ENCODE data around the gene RNF152. TPM values are rescaled to one million over a fixed set of nuclear protein-coding genes. Genes with fewer than 3 reads are reported as not detected.
A peak's percentile ranks its signal among the peaks of the same experiment; 100 is the strongest.

RNF152 gene
- total RNA-seq, 1 experiment from 2014 or later: 3.6 TPM

DNA sequence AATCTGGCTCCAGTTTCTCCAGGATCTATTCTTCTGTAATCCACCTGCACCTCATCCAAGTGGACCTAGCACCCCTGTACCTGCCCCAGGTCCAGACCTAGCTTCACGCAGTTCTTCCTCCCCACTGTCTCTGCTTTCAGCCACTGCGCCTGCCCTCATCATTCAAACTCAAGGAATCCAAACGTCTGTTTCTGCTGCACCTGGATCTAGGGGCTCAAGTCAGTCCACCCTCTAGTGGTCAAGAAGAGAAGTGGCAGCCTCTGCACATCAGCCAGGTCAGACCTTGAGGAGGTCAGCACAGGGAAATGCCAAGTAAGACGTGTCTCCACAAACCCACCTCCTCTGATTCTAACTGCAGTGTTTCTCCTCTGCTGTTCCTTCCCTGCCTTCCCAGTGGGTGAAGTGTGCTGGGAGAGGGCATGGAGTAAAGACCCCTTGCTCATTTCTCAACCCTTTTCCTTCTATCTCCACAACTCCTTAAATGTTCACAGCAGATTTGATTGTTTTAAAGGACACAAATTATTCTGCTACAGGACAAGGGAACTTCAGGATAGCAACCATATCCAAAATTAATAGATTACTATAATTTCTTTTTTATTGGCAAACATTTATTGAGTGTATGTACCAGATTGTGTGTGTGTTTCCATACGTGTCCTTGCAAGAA lies 8.6 kb upstream of the RNF152 start:
- CTCF ChIA-PET: no interaction called here
- no TSS peak for BruUV-seq (replicated peaks)
- no peaks in the 10 kb centered on the region for H3K4me1 ChIP-seq (ENCODE audit: insufficient read depth, low read length, poor library complexity, severe bottlenecking)
- no peaks in the 10 kb centered on the region for H3K36me3 ChIP-seq (ENCODE audit: insufficient read depth, low read length, poor library complexity, severe bottlenecking)
- H3K27ac ChIP-seq (ENCODE audit: low read depth, low read length, poor library complexity, severe bottlenecking): no peak overlapping the region
- DNase-seq (ENCODE audit: low spot score): peak; percentile 61
- H3K4me3 ChIP-seq (ENCODE audit: low read depth, low read length, poor library complexity, severe bottlenecking): no peak overlapping the region
- H3K27me3 ChIP-seq (replicated peaks; ENCODE audit: insufficient read depth, low read depth, low read length, poor library complexity): no peaks in the 10 kb centered on the region
- intact Hi-C loops (cut with micrococcal nuclease; ENCODE audit: unreplicated experiment): loop anchor here (2.0 to 5.0 kb wide), 2 partner anchors 231 to 265 kb away; no protein-coding TSS in a partner anchor
- H3K9me3 ChIP-seq (ENCODE audit: low read depth, low read length, poor library complexity, severe bottlenecking): no peaks in the 10 kb centered on the region
- no peak for TF ChIP-seq EZH2 (IDR thresholded peaks at IDR 0.05; ENCODE audit: borderline replicate concordance, low read depth, low read length, poor library complexity, severe bottlenecking)
- TF ChIP-seq CTCF (conservative IDR thresholded peaks at IDR 0.05; ENCODE audit: low read depth, low read length): peak; percentile 91
- POLR2A ChIA-PET (ENCODE audit: low non-redundant PET): no interaction called here

DNA sequence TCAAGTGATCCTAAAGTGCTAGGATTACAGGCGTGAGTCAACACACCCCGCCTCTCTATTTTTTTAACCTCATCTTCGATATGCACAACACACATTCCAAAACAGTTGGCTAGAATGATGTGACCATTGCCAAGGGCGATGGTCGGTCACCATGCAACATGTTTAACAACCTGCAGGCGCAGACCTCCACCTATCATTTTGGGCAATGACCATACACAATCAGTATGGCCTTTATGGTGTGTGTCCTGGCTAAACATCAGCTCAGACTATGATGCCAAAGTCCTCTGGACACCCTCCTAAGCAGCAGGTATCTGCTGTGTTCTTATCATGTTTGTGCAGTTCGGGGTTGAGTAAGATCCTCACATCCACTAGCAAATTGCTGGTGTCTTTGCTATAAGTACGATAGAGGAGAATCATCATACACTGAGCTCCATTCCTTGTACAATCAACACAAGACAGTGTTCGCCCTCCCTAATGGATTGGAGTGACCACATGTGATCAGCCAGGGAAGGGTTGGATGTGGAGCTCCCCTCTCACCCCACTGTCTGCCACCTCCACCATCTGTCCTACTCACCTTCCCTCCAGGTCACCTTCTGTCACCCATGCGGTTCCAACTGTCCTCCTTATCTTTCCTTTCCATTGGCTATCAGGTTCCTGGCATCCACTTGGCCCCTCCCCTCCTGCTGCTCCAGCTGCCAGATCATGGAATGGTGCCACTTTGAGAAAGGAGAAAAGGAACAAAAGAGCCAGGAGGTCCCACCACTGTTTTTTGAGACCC lies 7.9 kb upstream of the RNF152 start:
- DNase-seq (ENCODE audit: low spot score): no peak
- ChIA-PET POLR2A (ENCODE audit: low non-redundant PET) (no interaction called here), CTCF (interaction anchor here (0.6 to 1.1 kb wide), 2 partner anchors 294 to 319 kb away, joined by 5 to 7 read pairs; no protein-coding TSS in a partner anchor)
- H3K27ac ChIP-seq (ENCODE audit: low read depth, low read length, poor library complexity, severe bottlenecking): no peak overlapping the region
- H3K4me3 ChIP-seq (ENCODE audit: low read depth, low read length, poor library complexity, severe bottlenecking): no peak overlapping the region
- intact Hi-C loops (cut with micrococcal nuclease; ENCODE audit: unreplicated experiment): loop anchor here (2.0 to 5.0 kb wide), 2 partner anchors 232 to 264 kb away; no protein-coding TSS in a partner anchor
- H3K27me3 ChIP-seq (replicated peaks; ENCODE audit: insufficient read depth, low read depth, low read length, poor library complexity): no peaks in the 10 kb centered on the region
- H3K36me3 ChIP-seq (ENCODE audit: insufficient read depth, low read length, poor library complexity, severe bottlenecking): no peaks in the 10 kb centered on the region
- H3K4me1 ChIP-seq (ENCODE audit: insufficient read depth, low read length, poor library complexity, severe bottlenecking): no peaks in the 10 kb centered on the region
- no peaks in the 10 kb centered on the region for H3K9me3 ChIP-seq (ENCODE audit: low read depth, low read length, poor library complexity, severe bottlenecking)
- TF ChIP-seq EZH2 (IDR thresholded peaks at IDR 0.05; ENCODE audit: borderline replicate concordance, low read depth, low read length, poor library complexity, severe bottlenecking) (no peak), CTCF (conservative IDR thresholded peaks at IDR 0.05; ENCODE audit: low read depth, low read length) (no peak)
- BruUV-seq (replicated peaks): no TSS peak

- TF ChIP-seq EZH2 (IDR thresholded peaks at IDR 0.05; ENCODE audit: borderline replicate concordance, low read depth, low read length, poor library complexity, severe bottlenecking) (no peak), CTCF (conservative IDR thresholded peaks at IDR 0.05; ENCODE audit: low read depth, low read length) (no peak)
- POLR2A ChIA-PET (ENCODE audit: low non-redundant PET): no interaction called here
- Histone ChIP-seq H3K4me1 (ENCODE audit: insufficient read depth, low read length, poor library complexity, severe bottlenecking) (no peaks in the 10 kb centered on the region), H3K27me3 (replicated peaks; ENCODE audit: insufficient read depth, low read depth, low read length, poor library complexity) (no peaks in the 10 kb centered on the region), H3K36me3 (ENCODE audit: insufficient read depth, low read length, poor library complexity, severe bottlenecking) (no peaks in the 10 kb centered on the region), H3K4me3 (ENCODE audit: low read depth, low read length, poor library complexity, severe bottlenecking) (no peak overlapping the region), H3K27ac (ENCODE audit: low read depth, low read length, poor library complexity, severe bottlenecking) (no peak overlapping the region), H3K9me3 (ENCODE audit: low read depth, low read length, poor library complexity, severe bottlenecking) (no peaks in the 10 kb centered on the region)
- CTCF ChIA-PET: no interaction called here
- BruUV-seq (replicated peaks): no TSS peak
- peak; percentile 27 for DNase-seq (ENCODE audit: low spot score)
- intact Hi-C loops (cut with micrococcal nuclease; ENCODE audit: unreplicated experiment): no loop called here
Observed at GRCh38 chr18:61898640-61899101, 5.9 kb upstream of the RNF152 start.
